DND-41 (cell line): ENCODE data around the gene CEP350.

ENCODE experiments used
- ATAC-seq: fragments of 200-7000 bp; cut with Tn5 transposase; 3 replicates; pipeline ENCODE4 v1.9.1; 2021; ENCODE audit warnings: low read depth; ENCODE audit not compliant: insufficient read depth
- DNase-seq: peaks from one replicate; pipeline ENCODE4 v3.0.0-alpha.2; 2020
- H2AFZ ChIP-seq: 2 replicates; pipeline ENCODE4 v1.6.0; 2012; ENCODE audit warnings: low read depth, low read length
- H3K27ac ChIP-seq: 2 replicates; pipeline ENCODE4 v1.5.1; 2012; ENCODE audit warnings: low read length, inconsistent platforms
- H3K27me3 ChIP-seq: fragments of 200-600 bp; sonication (generic); 2 replicates; pipeline ENCODE4 v1.6.0; 2012; ENCODE audit warnings: low read length, mild to moderate bottlenecking, inconsistent platforms; ENCODE audit not compliant: insufficient read depth, poor library complexity
- H3K36me3 ChIP-seq: 2 replicates; pipeline ENCODE4 v1.5.1; 2012; ENCODE audit warnings: low read length, inconsistent platforms; ENCODE audit not compliant: insufficient read depth
- H3K4me1 ChIP-seq: 2 replicates; pipeline ENCODE4 v1.5.1; 2012; ENCODE audit warnings: mild to moderate bottlenecking, low read length; ENCODE audit not compliant: insufficient read depth
- H3K4me2 ChIP-seq: 2 replicates; pipeline ENCODE4 v1.6.0; 2012; ENCODE audit warnings: mild to moderate bottlenecking, moderate library complexity, low read length, inconsistent platforms; ENCODE audit not compliant: insufficient read depth
- H3K4me3 ChIP-seq, 2 experiments: fragments of 200-600 bp in 1 of 2; shearing (Covaris generic) in 1 of 2; 2 replicates each; pipeline ENCODE4 v1.5.1; 2012 to 2016; ENCODE audit warnings: inconsistent platforms in 2 of 2, low read length in 2 of 2, mild to moderate bottlenecking in 2 of 2, low read depth in 1 of 2, moderate library complexity in 1 of 2
- H3K79me2 ChIP-seq: 2 replicates; pipeline ENCODE4 v1.6.0; 2012; ENCODE audit warnings: low read length, inconsistent platforms; ENCODE audit not compliant: insufficient read depth
- H3K9ac ChIP-seq: 2 replicates; pipeline ENCODE4 v1.6.0; 2012; ENCODE audit warnings: low read depth, mild to moderate bottlenecking, inconsistent platforms, low read length, moderate library complexity
- H3K9me3 ChIP-seq: 2 replicates; pipeline ENCODE4 v1.5.1; 2012; ENCODE audit warnings: low read length, moderate library complexity, mild to moderate bottlenecking, inconsistent platforms; ENCODE audit not compliant: insufficient read depth, severe bottlenecking
- H4K20me1 ChIP-seq: 2 replicates; pipeline ENCODE4 v1.6.0; 2012; ENCODE audit warnings: low read length; ENCODE audit not compliant: insufficient read depth
- EZH2 ChIP-seq: IDR thresholded peaks from 3 replicates; pipeline ENCODE4 v1.6.1; 2012; ENCODE audit warnings: borderline replicate concordance, low read depth, mild to moderate bottlenecking, moderate library complexity, low read length, inconsistent platforms; ENCODE audit not compliant: severe bottlenecking
- TF ChIP-seq, protein P1 (sequence below): IDR thresholded peaks from 2 replicates; pipeline ENCODE4 v1.5.1; 2012; ENCODE audit warnings: borderline replicate concordance, low read length, moderate library complexity, mild to moderate bottlenecking; ENCODE audit not compliant: poor library complexity, severe bottlenecking; ENCODE audit errors: extremely low read depth

CEP350 gene

GRCh38 chr1:179925922-179926849, 28.4 kb upstream of the CEP350 start:
- TF ChIP-seq, protein P1, sequence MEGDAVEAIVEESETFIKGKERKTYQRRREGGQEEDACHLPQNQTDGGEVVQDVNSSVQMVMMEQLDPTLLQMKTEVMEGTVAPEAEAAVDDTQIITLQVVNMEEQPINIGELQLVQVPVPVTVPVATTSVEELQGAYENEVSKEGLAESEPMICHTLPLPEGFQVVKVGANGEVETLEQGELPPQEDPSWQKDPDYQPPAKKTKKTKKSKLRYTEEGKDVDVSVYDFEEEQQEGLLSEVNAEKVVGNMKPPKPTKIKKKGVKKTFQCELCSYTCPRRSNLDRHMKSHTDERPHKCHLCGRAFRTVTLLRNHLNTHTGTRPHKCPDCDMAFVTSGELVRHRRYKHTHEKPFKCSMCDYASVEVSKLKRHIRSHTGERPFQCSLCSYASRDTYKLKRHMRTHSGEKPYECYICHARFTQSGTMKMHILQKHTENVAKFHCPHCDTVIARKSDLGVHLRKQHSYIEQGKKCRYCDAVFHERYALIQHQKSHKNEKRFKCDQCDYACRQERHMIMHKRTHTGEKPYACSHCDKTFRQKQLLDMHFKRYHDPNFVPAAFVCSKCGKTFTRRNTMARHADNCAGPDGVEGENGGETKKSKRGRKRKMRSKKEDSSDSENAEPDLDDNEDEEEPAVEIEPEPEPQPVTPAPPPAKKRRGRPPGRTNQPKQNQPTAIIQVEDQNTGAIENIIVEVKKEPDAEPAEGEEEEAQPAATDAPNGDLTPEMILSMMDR: no peak
- no peak for TF ChIP-seq EZH2
- H4K20me1 ChIP-seq: no peaks in the 10 kb centered on the region
- no peaks in the 10 kb centered on the region for H3K4me1 ChIP-seq
- no peak for DNase-seq
- ATAC-seq: no peak
- H3K9me3 ChIP-seq: no peaks in the 10 kb centered on the region
- H3K4me2 ChIP-seq: no peak overlapping the region
- H3K27ac ChIP-seq: no peak overlapping the region
- H3K79me2 ChIP-seq: no peaks in the 10 kb centered on the region
- peaks cover 5% of the 10 kb centered on the region; the same call in 1 of the 2 replicates for H3K36me3 ChIP-seq
- no peaks in the 10 kb centered on the region for H3K27me3 ChIP-seq
- no peak overlapping the region for H3K9ac ChIP-seq
- no peak overlapping the region for H3K4me3 ChIP-seq
- H2AFZ ChIP-seq: no peak overlapping the region

- H4K20me1 ChIP-seq: no peaks in the 10 kb centered on the region
- no peak overlapping the region for H2AFZ ChIP-seq
Measured at GRCh38 chr1:179926850-179927205, 27.8 kb upstream of the CEP350 start.

GRCh38 chr1:179929955-179930798, 24.4 kb upstream of the CEP350 start:
- TF ChIP-seq EZH2: no peak
- TF ChIP-seq, protein P1: no peak
- Histone ChIP-seq H3K27me3 (no peaks in the 10 kb centered on the region), H2AFZ (no peak overlapping the region), H3K9me3 (no peaks in the 10 kb centered on the region), H4K20me1 (no peaks in the 10 kb centered on the region), H3K4me2 (no peak overlapping the region), H3K9ac (no peak overlapping the region), H3K4me1 (no peaks in the 10 kb centered on the region), H3K27ac (no peak overlapping the region), H3K79me2 (no peaks in the 10 kb centered on the region), H3K4me3 (no peak overlapping the region), H3K36me3 (no peaks in the 10 kb centered on the region)
- ATAC-seq (no peak), DNase-seq (no peak)

More at GRCh38 chr1:179926850-179927205, 27.8 kb upstream of the CEP350 start:
- Histone ChIP-seq H3K4me3 (no peak overlapping the region), H3K27me3 (no peaks in the 10 kb centered on the region), H3K9ac (no peak overlapping the region), H3K9me3 (no peaks in the 10 kb centered on the region), H3K79me2 (no peaks in the 10 kb centered on the region), H3K4me2 (no peak overlapping the region), H3K4me1 (no peaks in the 10 kb centered on the region), H3K36me3 (no peaks in the 10 kb centered on the region), H3K27ac (no peak overlapping the region)
- ATAC-seq (no peak), DNase-seq (no peak)
- TF ChIP-seq EZH2: no peak
- TF ChIP-seq, protein P1: no peak
